NCI-H1694 (cell line): ENCODE data around the gene CIAO3.
"Not testable (repeated sequence)": the region's sequence is repeated elsewhere in the genome, so short reads cannot be mapped to it uniquely, and the experiment has no call there.

Source experiments
- DNase-seq: peaks from one replicate; lab custom pipeline; 2025; lab: John Stamatoyannopoulos, UW

Gene CIAO3

DNA sequence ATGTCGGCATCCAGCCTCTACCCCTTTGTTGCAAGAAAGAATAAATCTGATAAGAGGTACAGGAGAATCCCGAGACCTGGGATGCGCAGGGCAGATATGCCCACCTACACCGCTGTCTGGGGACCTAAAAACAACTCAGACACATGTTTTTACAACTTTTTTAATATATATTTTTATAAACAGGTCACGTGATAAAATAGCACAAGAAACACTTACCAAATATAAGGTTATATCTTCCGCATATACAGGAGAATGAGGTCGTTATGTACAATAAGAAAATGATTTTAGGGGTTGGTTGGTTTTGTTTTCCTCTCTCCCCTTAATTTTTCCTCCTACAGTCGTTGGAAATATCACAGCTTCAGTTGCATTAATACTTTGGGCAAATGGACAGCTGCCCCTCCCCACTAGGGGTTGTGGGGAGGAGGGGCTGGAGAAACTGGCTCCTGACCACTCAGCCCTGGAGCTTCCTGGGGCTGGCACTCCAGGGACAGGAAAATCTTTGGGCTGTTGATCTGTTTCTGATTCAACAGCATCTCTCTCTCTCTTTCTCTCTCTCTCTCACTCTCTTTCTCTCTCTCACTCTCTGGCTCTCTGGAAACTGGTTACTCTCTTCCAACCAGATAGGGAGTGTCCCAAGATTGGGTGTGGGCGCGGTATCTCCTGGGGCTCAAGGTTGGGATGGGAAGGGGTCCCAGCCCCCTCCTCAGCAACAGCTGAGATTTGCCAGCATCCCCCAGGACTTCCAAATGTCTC lies 48.3 kb downstream of the CIAO3 start:
- no peak for DNase-seq

GRCh38 chr16:691242-691641 lies 49.6 kb downstream of the CIAO3 start:
- DNase-seq = not testable (repeated sequence)

GRCh38 chr16:689175-689897 lies 51.5 kb downstream of the CIAO3 start:
- DNase-seq = no peak

DNA sequence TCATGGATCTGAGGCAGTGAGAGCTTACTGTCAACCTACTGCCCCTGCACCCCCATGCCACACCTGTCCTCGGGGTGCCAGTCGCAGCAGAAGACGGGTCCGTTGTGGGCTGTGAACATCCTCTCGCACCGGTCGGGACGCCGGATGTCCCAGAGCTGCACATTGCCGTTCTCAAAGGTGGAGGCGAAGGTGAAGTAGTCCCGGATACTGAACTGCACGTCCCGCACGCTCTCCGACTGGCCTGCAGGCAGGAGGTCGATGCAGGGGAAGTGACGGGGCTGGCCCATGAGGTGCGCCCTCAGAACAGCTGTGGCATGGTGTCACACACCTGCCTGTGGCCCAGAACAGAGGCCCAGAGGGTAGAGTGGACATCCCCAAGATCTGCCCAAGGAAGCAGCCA lies 53.3 kb downstream of the CIAO3 start:
- DNase-seq = no peak

- no peak for DNase-seq
Measured at GRCh38 chr16:686459-687260, 54.1 kb downstream of the CIAO3 start.

DNA sequence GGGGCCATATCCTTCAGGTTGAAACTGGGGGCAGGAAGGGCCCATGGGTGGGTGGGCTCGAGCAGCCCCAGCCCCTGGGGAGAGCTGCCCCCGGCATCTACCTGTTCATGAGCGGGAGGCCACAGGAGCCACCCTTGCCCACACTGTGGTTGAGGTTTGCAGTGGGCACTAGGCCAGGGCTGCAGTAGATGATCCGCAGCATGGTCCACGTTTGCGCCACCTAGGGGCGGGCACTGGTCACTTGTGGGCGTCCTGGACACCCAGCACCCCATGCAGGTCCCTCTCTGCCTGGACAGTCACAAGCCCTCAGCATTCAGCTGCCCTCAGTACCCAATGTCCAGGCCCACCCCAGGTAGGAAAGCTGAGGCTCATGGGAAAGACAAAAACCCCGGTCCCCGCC lies 54.8 kb downstream of the CIAO3 start:
- DNase-seq = no peak

- no peak for DNase-seq
Measured at GRCh38 chr16:684961-685696, 55.7 kb downstream of the CIAO3 start.

DNA sequence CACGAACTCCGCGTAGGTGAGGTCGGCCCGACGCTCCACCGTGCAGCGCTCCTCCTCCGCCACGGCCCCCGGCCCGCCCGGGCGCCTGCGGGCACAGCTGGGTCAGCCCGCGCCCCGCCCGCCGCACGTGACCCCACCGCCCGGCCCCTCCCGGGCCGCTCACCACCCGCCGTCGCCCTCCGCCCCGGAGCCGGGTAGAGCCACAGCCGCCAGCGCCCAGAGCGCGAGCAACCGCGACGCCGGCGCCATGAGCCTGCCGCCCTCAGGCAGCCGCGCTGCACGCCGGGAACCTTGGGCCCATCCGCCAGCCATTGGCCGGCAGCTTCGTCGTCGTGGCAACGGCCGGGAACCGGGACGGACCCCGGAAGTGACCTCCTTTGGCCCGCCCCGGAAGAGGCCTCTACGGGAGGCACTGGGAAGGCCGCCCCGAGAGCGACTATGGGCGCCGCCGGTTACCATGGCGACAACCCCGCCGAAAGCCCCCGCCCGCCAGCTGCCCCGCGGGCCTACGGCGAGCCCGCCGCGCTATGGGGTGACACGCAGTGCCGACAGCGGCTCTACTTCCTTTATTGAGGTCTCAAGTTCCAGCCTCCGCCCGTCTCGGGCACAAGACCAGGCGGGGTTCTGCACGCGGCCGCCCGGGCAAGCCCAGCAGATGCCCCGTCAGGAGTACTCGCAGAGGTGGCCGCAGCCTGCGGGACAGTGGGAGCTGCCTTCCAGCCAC lies 56.6 kb downstream of the CIAO3 start, which contains the start of gene JMJD8:
JMJD8 (minus strand) TSS at position 264 of the 724 bp plus-strand sequence; CDS start at position 249, 15 bp downstream.
- peak; percentile 80 for DNase-seq

DNA sequence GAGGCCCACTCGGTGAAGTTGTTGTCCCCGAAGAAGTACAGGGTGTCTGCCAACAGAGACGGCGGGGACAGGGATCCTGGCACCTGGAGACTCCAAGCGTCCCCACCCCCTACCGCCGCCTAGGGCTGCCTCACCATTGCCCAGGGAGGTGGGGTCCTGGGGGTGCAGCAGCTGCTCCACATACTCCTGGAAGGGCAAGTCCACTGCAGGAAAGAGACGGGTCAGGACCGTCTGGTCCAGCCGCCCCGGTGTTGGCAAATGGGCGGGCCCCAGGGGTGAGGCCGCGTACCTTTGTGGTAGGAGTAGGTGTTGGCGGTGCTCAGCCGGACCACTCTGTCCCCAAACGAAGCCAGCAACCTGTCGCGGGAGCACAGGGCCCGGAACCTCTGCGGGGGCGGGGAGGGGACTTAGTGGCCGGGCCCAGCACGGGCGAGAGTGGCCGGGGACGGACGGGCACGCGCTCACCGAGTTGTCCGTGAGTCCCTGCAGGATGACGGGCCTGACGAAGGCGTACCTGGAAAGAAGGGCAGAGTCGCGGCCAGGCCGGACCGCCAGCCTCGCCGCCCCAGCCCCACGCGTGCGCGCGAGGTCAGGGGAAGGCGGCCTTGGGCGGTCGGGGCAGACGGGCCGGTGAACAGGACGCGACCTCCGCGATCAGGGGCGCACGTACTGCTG lies 57.3 kb downstream of the CIAO3 start:
- DNase-seq = no peak

- no peak for DNase-seq
Measured at GRCh38 chr16:682493-683395, 58.1 kb downstream of the CIAO3 start.

- DNase-seq = no peak
Measured at GRCh38 chr16:681746-682427, 58.9 kb downstream of the CIAO3 start.

- no peak for DNase-seq
Measured at GRCh38 chr16:680967-681745, 59.6 kb downstream of the CIAO3 start.

DNA sequence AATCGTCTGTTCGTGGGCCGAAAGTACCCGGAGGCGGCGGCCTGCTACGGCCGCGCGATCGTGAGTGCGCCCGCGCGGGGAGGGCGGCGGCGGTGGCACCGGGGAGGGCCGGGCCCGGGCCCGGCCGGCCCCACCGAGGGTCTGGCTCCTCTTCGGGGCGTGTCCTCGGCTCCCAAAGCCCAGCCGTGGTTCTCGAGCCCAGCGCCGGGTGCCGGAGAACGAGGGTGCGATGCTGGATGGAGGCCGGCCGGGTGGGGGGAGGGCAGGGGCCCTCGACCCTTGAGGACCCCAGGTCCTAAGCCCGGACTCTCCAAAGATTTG lies 60.2 kb downstream of the CIAO3 start:
- DNase-seq = no peak

GRCh38 chr16:679814-680624 lies 60.8 kb downstream of the CIAO3 start, which contains the start of gene STUB1:
STUB1 (plus strand) TSS chr16:680410; CDS start chr16:680526, 116 bp downstream.
- DNase-seq = peak; percentile 48
